Cardiac fibroblast (primary cell): ENCODE measurements around the gene HHIPL2.
A peak's percentile ranks its signal among the peaks of the same experiment; 100 is the strongest.

ENCODE experiments used
- DNase-seq, 2 donors: peaks; one replicate each; pipeline versions ENCODE4 v3.0.0 to v3.0.0-alpha.2; 2010; ENCODE audit warnings: low read depth in 2 of 2
- H3K4me3 ChIP-seq, 2 donors: replicated peaks in 1 of 2; 1 replicate in 1 of 2; 2 replicates in 1 of 2; pipeline ENCODE4 v1.5.1; 2011; ENCODE audit warnings: low read depth in 2 of 2, low read length in 2 of 2, mild to moderate bottlenecking in 2 of 2, moderate library complexity in 1 of 2
- CTCF ChIP-seq: IDR thresholded peaks from one replicate; pipeline ENCODE4 v1.5.1; 2011; ENCODE audit warnings: low read depth, mild to moderate bottlenecking, low read length, inconsistent platforms

The HHIPL2 gene

DNA sequence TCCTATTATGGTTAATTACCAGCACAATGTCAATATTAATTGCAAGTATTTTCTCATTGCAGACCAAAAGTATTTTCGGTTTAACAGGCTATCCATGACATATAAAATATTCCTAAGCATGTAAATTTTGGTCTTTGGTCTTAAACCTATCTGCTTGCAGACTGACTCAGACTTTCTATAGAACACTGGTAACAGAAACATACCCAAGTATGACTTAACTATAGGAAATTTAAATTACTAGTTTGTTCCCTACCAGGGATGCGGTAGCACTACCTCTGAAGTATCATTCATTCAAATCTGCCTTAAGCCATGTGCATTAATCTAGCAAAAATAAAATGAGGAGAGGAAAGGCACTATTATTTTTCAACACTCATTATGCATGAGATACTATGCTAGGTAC lies 38.9 kb upstream of the HHIPL2 start:
- no peak overlapping the region for H3K4me3 ChIP-seq
- no peak for DNase-seq
- TF ChIP-seq CTCF = no peak

DNA sequence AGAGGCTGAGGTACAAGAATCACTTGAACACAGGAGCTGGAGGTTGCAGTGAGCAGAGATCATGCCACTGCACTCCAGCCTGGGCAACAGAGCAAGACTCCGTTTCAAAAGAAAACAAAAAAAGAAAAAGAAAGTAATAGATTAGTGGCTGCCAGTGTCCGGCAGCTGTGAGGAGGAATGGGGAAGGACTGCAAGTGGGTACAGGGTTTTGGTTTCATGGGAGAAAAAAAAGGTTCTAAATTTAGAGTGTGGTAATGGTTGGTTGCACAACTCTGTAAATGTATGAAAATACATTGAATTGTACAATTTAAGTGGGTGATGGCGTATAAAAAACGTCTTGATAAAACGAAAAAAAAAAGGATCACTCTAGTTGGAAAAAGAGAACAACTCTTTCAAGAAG lies 35.2 kb upstream of the HHIPL2 start:
- TF ChIP-seq CTCF = no peak
- DNase-seq = no peak
- no peak overlapping the region for H3K4me3 ChIP-seq

- TF ChIP-seq CTCF = no peak
- peak; percentile 4 to 50 for DNase-seq
- no peak overlapping the region for H3K4me3 ChIP-seq
Observed at GRCh38 chr1:222582099-222582774, 34.3 kb upstream of the HHIPL2 start.

DNA sequence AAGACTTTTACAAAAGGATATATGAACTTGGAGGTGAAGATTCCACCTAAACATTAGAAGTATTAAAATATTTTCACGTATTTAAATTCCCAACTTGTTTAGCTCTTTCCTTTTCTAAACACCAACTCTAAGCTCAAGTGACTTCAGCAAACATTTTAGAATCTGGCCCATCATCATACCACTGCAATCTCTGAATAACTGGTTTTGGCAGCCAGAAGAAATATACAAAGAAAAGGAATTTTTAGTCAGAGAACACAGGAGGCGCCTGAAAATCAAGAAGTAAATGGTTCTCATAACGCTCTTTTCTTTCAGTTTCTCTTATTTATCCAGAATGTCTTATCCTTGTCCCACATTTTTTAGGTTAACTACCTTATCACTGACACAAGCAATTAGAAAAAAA lies 31.4 kb upstream of the HHIPL2 start:
- no peak for TF ChIP-seq CTCF
- no peak overlapping the region for H3K4me3 ChIP-seq
- DNase-seq = no peak

- TF ChIP-seq CTCF = no peak
- H3K4me3 ChIP-seq = no peak overlapping the region
- no peak for DNase-seq
Observed at GRCh38 chr1:222570837-222571236, 22.9 kb upstream of the HHIPL2 start.

GRCh38 chr1:222561656-222562055 lies 13.8 kb upstream of the HHIPL2 start:
- DNase-seq = no peak
- H3K4me3 ChIP-seq = no peak overlapping the region
- TF ChIP-seq CTCF = peak; percentile 2

DNA sequence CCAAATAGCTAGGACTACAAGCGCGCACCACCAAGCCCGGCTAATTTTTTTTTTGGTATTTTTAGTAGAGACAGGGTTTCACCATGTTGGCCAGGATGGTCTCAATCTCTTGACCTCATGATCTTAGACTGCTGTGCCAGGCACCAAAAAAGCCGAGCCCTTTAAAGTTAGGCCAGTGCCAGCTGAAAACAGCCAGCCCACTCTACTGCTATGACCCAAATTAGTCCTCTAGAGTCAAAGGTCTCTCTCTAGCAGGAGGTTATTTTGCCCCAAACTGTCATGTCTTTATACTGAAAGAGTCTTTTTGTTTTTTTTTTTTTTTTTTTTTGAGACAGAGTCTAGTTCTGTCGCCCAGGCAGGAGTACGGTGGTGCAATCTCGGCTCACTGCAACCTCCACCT lies 9.7 kb upstream of the HHIPL2 start:
- no peak overlapping the region for H3K4me3 ChIP-seq
- no peak for DNase-seq
- no peak for TF ChIP-seq CTCF
